HepG2 (cell line): ENCODE data around the gene NYAP1. TPM values are rescaled to one million over a fixed set of nuclear protein-coding genes. Genes with fewer than 3 reads are reported as not detected.

Experiments used
- CHD2 ChIP-seq: IDR thresholded peaks from 2 replicates; pipeline ENCODE4 v1.6.1; 2011; ENCODE audit warnings: low read depth, low read length, improper control_type of control experiment
- GABPB1 ChIP-seq: IDR thresholded peaks from 2 replicates; pipeline ENCODE4 v1.6.1; 2016; ENCODE audit warnings: mild to moderate bottlenecking, missing genetic modification reagents, moderate library complexity, missing compliant biosample characterization
- GLI4 ChIP-seq: sonication (generic); formaldehyde crosslinking; IDR thresholded peaks from 2 replicates; pipeline ENCODE4 v1.5.1; 2020; ENCODE audit warnings: missing genetic modification reagents, mild to moderate bottlenecking, moderate library complexity, borderline replicate concordance
- HOXA7 ChIP-seq: sonication (generic); formaldehyde crosslinking; IDR thresholded peaks from 2 replicates; pipeline ENCODE4 v1.8.1; 2022; ENCODE audit warnings: mild to moderate bottlenecking, missing genetic modification reagents, moderate library complexity
- IKZF1 ChIP-seq: fragments of 450-650 bp; IDR thresholded peaks from 2 replicates; pipeline ENCODE4 v1.7.1; 2016
- MATR3 ChIP-seq: sonication (generic); formaldehyde crosslinking; IDR thresholded peaks from 2 replicates; pipeline ENCODE4 v1.4.0; 2020; ENCODE audit warnings: missing genetic modification reagents
- MXD4 ChIP-seq: IDR thresholded peaks from 2 replicates; pipeline ENCODE4 v1.6.1; 2016; ENCODE audit warnings: mild to moderate bottlenecking, missing biosample characterization, missing genetic modification reagents
- NCOA1 ChIP-seq: sonication (generic); formaldehyde crosslinking; IDR thresholded peaks from 2 replicates; pipeline ENCODE4 v1.9.0; 2021; ENCODE audit warnings: missing genetic modification reagents
- NFRKB ChIP-seq: fragments of 450-650 bp; IDR thresholded peaks from 2 replicates; pipeline ENCODE4 v1.6.1; 2017
- NR2F6 ChIP-seq, 2 experiments: IDR thresholded peaks; 2 replicates each; pipeline ENCODE4 v1.6.1; 2016; ENCODE audit warnings: antibody characterized with exemption in 1 of 2, mild to moderate bottlenecking in 1 of 2
- PCBP2 ChIP-seq: fragments of 200-400 bp; formaldehyde crosslinking; optimal IDR thresholded peaks from 2 replicates; pipeline ENCODE3; 2018; ENCODE audit warnings: low read length, low read depth; ENCODE audit not compliant: poor library complexity, severe bottlenecking
- RBAK ChIP-seq: sonication (generic); formaldehyde crosslinking; IDR thresholded peaks from 2 replicates; pipeline ENCODE4 v1.5.1; 2020; ENCODE audit warnings: mild to moderate bottlenecking, missing genetic modification reagents
- TMF1 ChIP-seq: sonication (generic); formaldehyde crosslinking; IDR thresholded peaks from 2 replicates; pipeline ENCODE4 v1.8.1; 2022; ENCODE audit warnings: low read depth, missing genetic modification reagents
- ZNF124 ChIP-seq: sonication (generic); formaldehyde crosslinking; IDR thresholded peaks from 2 replicates; pipeline ENCODE4 v1.4.0; 2020; ENCODE audit warnings: missing genetic modification reagents
- ZNF180 ChIP-seq: sonication (generic); formaldehyde crosslinking; IDR thresholded peaks from 2 replicates; pipeline ENCODE4 v1.4.0; 2020; ENCODE audit warnings: low read depth, missing genetic modification reagents, borderline replicate concordance
- ZNF282 ChIP-seq: fragments of 450-650 bp; IDR thresholded peaks from 2 replicates; pipeline ENCODE4 v1.6.1; 2018; ENCODE audit not compliant: partially characterized antibody
- ZNF292 ChIP-seq: sonication (generic); formaldehyde crosslinking; IDR thresholded peaks from 2 replicates; pipeline ENCODE4 v1.8.1; 2022; ENCODE audit warnings: mild to moderate bottlenecking, low read depth, missing genetic modification reagents, borderline replicate concordance
- ZNF296 ChIP-seq: sonication (generic); formaldehyde crosslinking; conservative IDR thresholded peaks from 2 replicates; pipeline ENCODE4 v1.5.0; 2020; ENCODE audit warnings: mild to moderate bottlenecking, missing genetic modification reagents
- ZNF510 ChIP-seq: sonication (generic); formaldehyde crosslinking; IDR thresholded peaks from 2 replicates; pipeline ENCODE4 v1.4.0; 2020; ENCODE audit warnings: low read depth, mild to moderate bottlenecking, missing genetic modification reagents
- ZNF674 ChIP-seq: sonication (generic); formaldehyde crosslinking; IDR thresholded peaks from 2 replicates; pipeline ENCODE4 v1.5.0; 2020; ENCODE audit warnings: low read depth, mild to moderate bottlenecking, missing genetic modification reagents
- ZNF720 ChIP-seq: sonication (generic); formaldehyde crosslinking; IDR thresholded peaks from 2 replicates; pipeline ENCODE4 v1.4.0; 2020; ENCODE audit warnings: missing genetic modification reagents
- ZNF746 ChIP-seq: sonication (generic); formaldehyde crosslinking; IDR thresholded peaks from 2 replicates; pipeline ENCODE4 v1.8.0; 2022; ENCODE audit warnings: mild to moderate bottlenecking, missing genetic modification reagents
- polyA plus RNA-seq, 8 experiments: library from polyadenylated mRNA; depleted of rRNA in 3 of 8; stranded (reverse) in 7 of 8; unstranded in 1 of 8; fragments of >200 nt; fragmentation: Illumina TruSeq in 4 of 8; extraction: Trizol in 4 of 8; gene quantifications; 2 replicates each; pipeline versions ENCODE4 v1.2.1 to v1.2.3, GENCODE V29; 2011 to 2016; ENCODE audit warnings: low read depth in 4 of 8, missing spikeins in 1 of 8, mixed read lengths in 1 of 8; ENCODE audit not compliant: insufficient read depth in 1 of 8
- total RNA-seq, 5 experiments: library from RNA; depleted of rRNA; stranded (reverse); fragments of >200 nt; fragmentation: Illumina TruSeq; extraction: Trizol; gene quantifications; 2 replicates each; pipeline ENCODE4 v1.2.3, GENCODE V29; 2016; ENCODE audit warnings: low read depth in 1 of 5
- TF ChIP-seq, protein P1 (sequence below): sonication (generic); formaldehyde crosslinking; IDR thresholded peaks from 2 replicates; pipeline ENCODE4 v1.4.0; 2020; ENCODE audit warnings: low read depth, mild to moderate bottlenecking, missing genetic modification reagents
- TF ChIP-seq, protein P2 (sequence below): sonication (generic); formaldehyde crosslinking; IDR thresholded peaks from 2 replicates; pipeline ENCODE4 v1.5.1; 2020; ENCODE audit warnings: missing genetic modification reagents, mild to moderate bottlenecking, borderline replicate concordance
- TF ChIP-seq, protein P3 (sequence below): IDR thresholded peaks from 2 replicates; pipeline ENCODE4 v1.6.1; 2016
- TF ChIP-seq, protein P4 (sequence below): sonication (generic); formaldehyde crosslinking; IDR thresholded peaks from 2 replicates; pipeline ENCODE4 v1.4.0; 2020; ENCODE audit warnings: missing genetic modification reagents, borderline replicate concordance

The NYAP1 gene
- total and polyA plus RNA-seq, 2 of the 13 experiments (the other 11 are each of a cell fraction or from before 2014, with no cell fraction given) = 0.15 to 0.46 TPM

DNA sequence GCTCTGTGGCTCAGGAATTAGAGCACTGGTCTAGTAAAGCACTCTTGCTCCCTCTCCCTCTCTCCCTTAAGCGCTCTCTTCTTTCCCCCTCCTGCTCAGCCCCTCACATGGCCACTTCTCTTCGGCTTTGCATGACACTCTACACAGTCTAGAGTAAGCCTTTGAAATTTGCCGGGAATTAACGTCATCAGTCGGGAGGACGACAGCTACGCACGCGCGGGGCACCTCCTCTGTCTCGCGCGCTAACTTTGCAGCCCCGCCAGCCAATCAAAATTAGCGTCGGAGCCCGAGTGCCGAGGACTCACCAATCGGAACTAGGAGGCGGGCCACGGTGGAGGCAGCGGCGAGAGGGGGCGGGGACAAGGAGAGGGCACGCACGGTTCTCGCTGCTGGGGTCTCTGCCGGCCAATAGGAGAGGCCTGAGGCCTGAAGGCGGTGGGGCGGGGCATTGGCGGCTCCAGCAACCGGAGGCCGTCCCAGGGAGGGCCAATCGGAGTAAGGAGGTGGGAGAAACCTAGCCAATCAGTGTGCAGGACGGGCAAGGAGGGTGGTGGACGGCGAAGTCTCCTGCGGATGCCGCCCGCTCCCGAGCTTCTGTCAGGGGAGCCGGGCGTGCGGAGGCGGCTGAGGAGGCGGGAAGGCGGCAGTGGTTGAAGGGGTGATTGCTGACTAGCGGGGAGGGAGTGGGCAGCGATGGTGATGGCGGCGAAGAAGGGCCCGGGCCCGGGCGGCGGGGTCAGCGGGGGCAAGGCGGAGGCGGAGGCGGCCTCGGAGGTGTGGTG lies 55.1 kb downstream of the NYAP1 start, which contains the start of gene AGFG2 (continued):
- no peak for TF ChIP-seq IKZF1
- peak; percentile 69 for TF ChIP-seq CHD2
- TF ChIP-seq ZNF510 = no peak
- no peak for TF ChIP-seq ZNF180
- TF ChIP-seq NR2F6 (IDR thresholded peaks at IDR 0.05) = no peak; the same call in 1 of the 2 replicates
- peak; percentile 5; the same call in 1 of the 2 replicates for TF ChIP-seq NR2F6 (CRISPR knock-in tag; IDR thresholded peaks at IDR 0.05)
- no peak for TF ChIP-seq NFRKB
- TF ChIP-seq HOXA7 = 0 out of 2 replicates have a peak, but pooled peaks have one; percentile 36
- TF ChIP-seq PCBP2 = no peak
- TF ChIP-seq, protein P1, sequence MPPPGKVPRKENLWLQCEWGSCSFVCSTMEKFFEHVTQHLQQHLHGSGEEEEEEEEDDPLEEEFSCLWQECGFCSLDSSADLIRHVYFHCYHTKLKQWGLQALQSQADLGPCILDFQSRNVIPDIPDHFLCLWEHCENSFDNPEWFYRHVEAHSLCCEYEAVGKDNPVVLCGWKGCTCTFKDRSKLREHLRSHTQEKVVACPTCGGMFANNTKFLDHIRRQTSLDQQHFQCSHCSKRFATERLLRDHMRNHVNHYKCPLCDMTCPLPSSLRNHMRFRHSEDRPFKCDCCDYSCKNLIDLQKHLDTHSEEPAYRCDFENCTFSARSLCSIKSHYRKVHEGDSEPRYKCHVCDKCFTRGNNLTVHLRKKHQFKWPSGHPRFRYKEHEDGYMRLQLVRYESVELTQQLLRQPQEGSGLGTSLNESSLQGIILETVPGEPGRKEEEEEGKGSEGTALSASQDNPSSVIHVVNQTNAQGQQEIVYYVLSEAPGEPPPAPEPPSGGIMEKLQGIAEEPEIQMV = no peak; the same call in 1 of the 2 replicates
- TF ChIP-seq, protein P2, sequence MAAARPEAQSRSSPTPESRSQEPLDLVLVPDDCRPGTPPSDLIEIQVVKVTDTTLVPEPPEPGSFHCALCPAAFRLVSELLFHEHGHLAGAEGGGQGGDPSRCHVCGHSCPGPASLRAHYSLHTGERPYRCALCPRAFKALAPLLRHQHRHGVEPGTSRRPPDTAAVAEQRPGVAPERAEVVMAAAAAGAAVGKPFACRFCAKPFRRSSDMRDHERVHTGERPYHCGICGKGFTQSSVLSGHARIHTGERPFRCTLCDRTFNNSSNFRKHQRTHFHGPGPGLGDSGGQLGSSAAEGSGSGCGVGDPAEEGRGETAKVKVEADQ (CRISPR knock-in tag) = no peak
- no peak for TF ChIP-seq NCOA1 (CRISPR knock-in tag)
- TF ChIP-seq ZNF124 = no peak
- no peak for TF ChIP-seq MATR3 (CRISPR knock-in tag)
- TF ChIP-seq GABPB1 = peak; percentile 74
- 0 out of 2 replicates have a peak, but pooled peaks have one; percentile 25 for TF ChIP-seq GLI4 (CRISPR knock-in tag)
- TF ChIP-seq ZNF720 (CRISPR knock-in tag) = no peak
- TF ChIP-seq ZNF292 = no peak; the same call in 1 of the 2 replicates
- TF ChIP-seq ZNF674 (CRISPR knock-in tag) = no peak
- peak; percentile 94 for TF ChIP-seq MXD4 (CRISPR knock-in tag)
- TF ChIP-seq, protein P3, sequence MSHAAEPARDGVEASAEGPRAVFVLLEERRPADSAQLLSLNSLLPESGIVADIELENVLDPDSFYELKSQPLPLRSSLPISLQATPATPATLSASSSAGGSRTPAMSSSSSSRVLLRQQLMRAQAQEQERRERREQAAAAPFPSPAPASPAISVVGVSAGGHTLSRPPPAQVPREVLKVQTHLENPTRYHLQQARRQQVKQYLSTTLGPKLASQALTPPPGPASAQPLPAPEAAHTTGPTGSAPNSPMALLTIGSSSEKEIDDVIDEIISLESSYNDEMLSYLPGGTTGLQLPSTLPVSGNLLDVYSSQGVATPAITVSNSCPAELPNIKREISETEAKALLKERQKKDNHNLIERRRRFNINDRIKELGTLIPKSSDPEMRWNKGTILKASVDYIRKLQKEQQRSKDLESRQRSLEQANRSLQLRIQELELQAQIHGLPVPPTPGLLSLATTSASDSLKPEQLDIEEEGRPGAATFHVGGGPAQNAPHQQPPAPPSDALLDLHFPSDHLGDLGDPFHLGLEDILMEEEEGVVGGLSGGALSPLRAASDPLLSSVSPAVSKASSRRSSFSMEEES = peak; percentile 13; the same call in 1 of the 2 replicates
- TF ChIP-seq RBAK (CRISPR knock-in tag) = no peak
- no peak; the same call in 1 of the 2 replicates for TF ChIP-seq TMF1 (CRISPR knock-in tag)
- no peak for TF ChIP-seq ZNF282
- TF ChIP-seq ZNF296 (CRISPR knock-in tag) = no peak; the same call in 1 of the 2 replicates
- TF ChIP-seq, protein P4, sequence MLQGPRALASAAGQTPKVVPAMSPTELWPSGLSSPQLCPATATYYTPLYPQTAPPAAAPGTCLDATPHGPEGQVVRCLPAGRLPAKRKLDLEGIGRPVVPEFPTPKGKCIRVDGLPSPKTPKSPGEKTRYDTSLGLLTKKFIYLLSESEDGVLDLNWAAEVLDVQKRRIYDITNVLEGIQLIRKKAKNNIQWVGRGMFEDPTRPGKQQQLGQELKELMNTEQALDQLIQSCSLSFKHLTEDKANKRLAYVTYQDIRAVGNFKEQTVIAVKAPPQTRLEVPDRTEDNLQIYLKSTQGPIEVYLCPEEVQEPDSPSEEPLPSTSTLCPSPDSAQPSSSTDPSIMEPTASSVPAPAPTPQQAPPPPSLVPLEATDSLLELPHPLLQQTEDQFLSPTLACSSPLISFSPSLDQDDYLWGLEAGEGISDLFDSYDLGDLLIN (CRISPR knock-in tag) = no peak; the same call in 1 of the 2 replicates
- peak; percentile 37; the same call in 1 of the 2 replicates for TF ChIP-seq ZNF746 (CRISPR knock-in tag)
